ENCODE results near the gene KIF17. TPM values are rescaled to one million over a fixed set of nuclear protein-coding genes. Genes with fewer than 3 reads are reported as not detected.

Gene KIF17
- total and polyA plus RNA-seq, 2 of the 4 experiments (the other 2 are of a cell fraction): 4.5 to 5.7 TPM

DNA sequence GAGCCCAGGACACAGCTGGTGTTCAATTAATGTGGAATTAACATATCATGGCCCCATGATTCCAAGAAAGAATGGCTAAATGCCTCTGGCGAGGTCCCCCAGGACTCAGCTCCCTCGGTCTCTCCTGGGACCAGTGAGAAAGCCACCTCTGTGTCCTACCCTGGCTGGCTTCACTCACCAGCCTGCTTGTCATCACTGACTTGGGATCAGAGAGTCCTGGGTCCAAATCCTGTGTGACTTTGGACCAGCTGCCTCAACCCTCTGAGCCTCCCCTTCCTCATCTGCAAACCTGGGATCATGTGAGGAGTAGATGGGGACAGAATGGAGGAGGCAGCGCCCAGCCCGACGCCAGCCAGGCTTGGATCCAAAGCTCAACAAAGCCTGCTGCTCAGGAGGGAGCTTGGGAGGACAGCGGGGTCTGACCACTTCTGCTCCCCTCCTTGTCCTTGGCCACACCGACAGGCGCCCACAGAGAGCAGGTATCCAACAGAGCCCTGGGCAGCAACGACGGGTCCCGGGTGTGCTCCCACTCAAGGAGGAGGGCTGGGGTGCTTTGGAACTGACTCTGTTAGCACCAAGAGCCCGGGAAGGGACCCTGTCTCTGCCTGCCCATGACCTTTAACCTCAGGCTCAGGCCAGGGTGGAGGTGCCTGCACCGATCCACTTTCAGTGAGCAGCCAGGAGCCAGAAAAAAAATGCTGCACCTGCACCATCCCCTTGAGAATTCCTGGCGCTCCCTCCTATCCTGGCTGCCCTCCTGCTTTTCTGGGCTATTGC lies 11.5 kb upstream of the KIF17 start:
- H3K36me3 ChIP-seq (ENCODE audit: control insufficient read depth, insufficient read depth, low read length): no peaks in the 10 kb centered on the region
- H3K18ac ChIP-seq (ENCODE audit: low read depth, low read length): no peak overlapping the region
- no peak overlapping the region for H2BK5ac ChIP-seq (ENCODE audit: low read depth, low read length, poor library complexity, severe bottlenecking)
- no peak overlapping the region for H3K4me2 ChIP-seq (ENCODE audit: low read depth, low read length)
- peaks cover 11% of the 10 kb centered on the region; the same call in 1 of the 2 replicates for H3K9me1 ChIP-seq (ENCODE audit: insufficient read depth, low read length)
- H2AK9ac ChIP-seq (replicated peaks; ENCODE audit: low read depth, low read length, poor library complexity): peak overlapping the region; percentile 66
- peaks cover 12% of the 10 kb centered on the region for H3K4me1 ChIP-seq (ENCODE audit: control insufficient read depth, insufficient read depth, low read length)
- H3K27ac ChIP-seq (ENCODE audit: insufficient read depth, low read length): no peak overlapping the region
- H3K9me3 ChIP-seq (ENCODE audit: control insufficient read depth, insufficient read depth, low read length): no peaks in the 10 kb centered on the region
- no peak overlapping the region for H2BK20ac ChIP-seq (ENCODE audit: low read depth, low read length)
- ChIA-PET POLR2A (ENCODE audit: unreplicated experiment) (no interaction called here), CTCF (interaction anchor here (1.5 to 2.0 kb wide), 2 partner anchors 10 to 32 kb away, joined by 3 to 6 read pairs; no protein-coding TSS in a partner anchor)
- H4K20me1 ChIP-seq (ENCODE audit: insufficient read depth, low read length): no peaks in the 10 kb centered on the region
- H4K8ac ChIP-seq (ENCODE audit: low read depth in 2 of 2, low read length in 2 of 2): no peak overlapping the region
- dilution Hi-C loops (cut with HindIII; ENCODE audit: low sequenced_read_pairs, unreplicated experiment): no loop called here
- no peak overlapping the region for H4K5ac ChIP-seq (ENCODE audit: low read depth, low read length)
- 0 out of 2 replicates have a peak overlapping the region, but pooled peaks have one; percentile 20 for H3K23ac ChIP-seq (ENCODE audit: low read depth, low read length)
- H2BK120ac ChIP-seq (ENCODE audit: low read depth, low read length): no peak overlapping the region; the same call in none of the 2 replicates
- H3K79me1 ChIP-seq (ENCODE audit: low read depth in 1 of 2, low read length in 2 of 2): peaks cover 0 to 31% of the 10 kb centered on the region in 2 experiments; a peak in 2 of 4 replicates
- intact Hi-C loops (cut with micrococcal nuclease): no loop called here
- DNase-seq: no peak
- H3K14ac ChIP-seq (replicated peaks; ENCODE audit: low read depth, low read length): no peak overlapping the region
- no peak overlapping the region for H3K4me3 ChIP-seq (ENCODE audit: insufficient read depth, low read depth, low read length)
- H4K91ac ChIP-seq (ENCODE audit: insufficient read depth, low read depth, low read length): no peak overlapping the region
- WGBS, 2 experiments (ENCODE audit: extremely low coverage in 2 of 2, insufficient read length in 1 of 2): 81% methylated on average over 11 of the region's 14 CpGs; no CpG with 5 or more reads in 1 of the 2 experiments
- H2AFZ ChIP-seq (replicated peaks; ENCODE audit: low read length, poor library complexity): no peak overlapping the region
- no peaks in the 10 kb centered on the region for H3K27me3 ChIP-seq (ENCODE audit: control insufficient read depth, insufficient read depth, low read length)
- BruUV-seq (replicated peaks): no TSS peak
- 0 out of 2 replicates have a peak overlapping the region, but pooled peaks have one; percentile 24 for H3K4ac ChIP-seq (ENCODE audit: low read depth, low read length)
- H3K56ac ChIP-seq (ENCODE audit: extremely low read depth, insufficient read depth, low read length): no peak overlapping the region
- no peak overlapping the region for H3K9ac ChIP-seq (ENCODE audit: low read depth, low read length)
- TF ChIP-seq, protein P1, sequence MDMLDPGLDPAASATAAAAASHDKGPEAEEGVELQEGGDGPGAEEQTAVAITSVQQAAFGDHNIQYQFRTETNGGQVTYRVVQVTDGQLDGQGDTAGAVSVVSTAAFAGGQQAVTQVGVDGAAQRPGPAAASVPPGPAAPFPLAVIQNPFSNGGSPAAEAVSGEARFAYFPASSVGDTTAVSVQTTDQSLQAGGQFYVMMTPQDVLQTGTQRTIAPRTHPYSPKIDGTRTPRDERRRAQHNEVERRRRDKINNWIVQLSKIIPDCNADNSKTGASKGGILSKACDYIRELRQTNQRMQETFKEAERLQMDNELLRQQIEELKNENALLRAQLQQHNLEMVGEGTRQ (IDR thresholded peaks at IDR 0.05; ENCODE audit: low read depth, low read length): no peak
- TF ChIP-seq NFE2L2 (IDR thresholded peaks at IDR 0.05; ENCODE audit: low read depth, low read length): no peak
- no peak for TF ChIP-seq RFX5 (IDR thresholded peaks at IDR 0.05; ENCODE audit: low read depth, low read length)
- no peak for TF ChIP-seq CEBPB (IDR thresholded peaks at IDR 0.05; ENCODE audit: low read depth, low read length)
- TF ChIP-seq MAZ (IDR thresholded peaks at IDR 0.05; ENCODE audit: borderline replicate concordance, low read depth, low read length): no peak
- TF ChIP-seq CHD1 (IDR thresholded peaks at IDR 0.05; ENCODE audit: low read depth, low read length): no peak
- TF ChIP-seq FOS (IDR thresholded peaks at IDR 0.05; ENCODE audit: low read depth, low read length): no peak
- TF ChIP-seq POLR2A (IDR thresholded peaks at IDR 0.05; ENCODE audit: low read depth, low read length): no peak
- TF ChIP-seq, protein P2, sequence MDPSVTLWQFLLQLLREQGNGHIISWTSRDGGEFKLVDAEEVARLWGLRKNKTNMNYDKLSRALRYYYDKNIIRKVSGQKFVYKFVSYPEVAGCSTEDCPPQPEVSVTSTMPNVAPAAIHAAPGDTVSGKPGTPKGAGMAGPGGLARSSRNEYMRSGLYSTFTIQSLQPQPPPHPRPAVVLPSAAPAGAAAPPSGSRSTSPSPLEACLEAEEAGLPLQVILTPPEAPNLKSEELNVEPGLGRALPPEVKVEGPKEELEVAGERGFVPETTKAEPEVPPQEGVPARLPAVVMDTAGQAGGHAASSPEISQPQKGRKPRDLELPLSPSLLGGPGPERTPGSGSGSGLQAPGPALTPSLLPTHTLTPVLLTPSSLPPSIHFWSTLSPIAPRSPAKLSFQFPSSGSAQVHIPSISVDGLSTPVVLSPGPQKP (IDR thresholded peaks at IDR 0.05; ENCODE audit: borderline replicate concordance, low read depth, low read length): no peak
- ATAC-seq (ENCODE audit: low read depth): no peak
- H2BK15ac ChIP-seq (ENCODE audit: low read depth, low read length): no peak overlapping the region
- in situ Hi-C loops (cut with MboI; ENCODE audit: low sequenced_read_pairs): no loop called here
- 0 out of 2 replicates have a peak overlapping the region, but pooled peaks have one; percentile 40 for H2AK5ac ChIP-seq (ENCODE audit: low read depth, low read length)

Measured in IMR-90 (cell line).